ENCODE measurements around the gene KRTAP4-12.
"Not testable (repeated sequence)": the region's sequence is repeated elsewhere in the genome, so short reads cannot be mapped to it uniquely, and the experiment has no call there.

KRTAP4-12 gene

DNA sequence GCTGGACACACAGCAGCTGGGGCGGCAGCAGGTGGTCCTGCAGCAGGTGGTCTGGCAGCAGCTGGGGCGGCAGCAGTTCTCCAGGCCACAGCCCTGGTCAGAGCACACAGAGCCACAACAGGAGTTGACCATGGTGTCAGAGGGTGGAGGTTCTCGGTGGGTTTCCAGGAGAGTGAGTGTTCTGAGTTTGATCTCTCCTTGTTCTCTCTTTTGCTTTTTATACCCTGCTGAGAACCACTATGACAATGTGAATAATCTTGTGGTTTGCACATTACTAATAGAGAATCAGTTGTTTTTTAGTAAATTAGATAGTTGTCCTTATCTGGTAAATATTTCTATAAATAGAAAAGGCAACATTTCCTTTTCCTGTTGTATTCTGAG, at the start of gene KRTAP4-12:
KRTAP4-12 (minus strand) TSS at position 192 of the 381 bp plus-strand sequence; CDS start at position 132, 60 bp downstream.
- not testable (repeated sequence) for DNase-seq (ENCODE audit: low read depth in 2 of 2)

DNA sequence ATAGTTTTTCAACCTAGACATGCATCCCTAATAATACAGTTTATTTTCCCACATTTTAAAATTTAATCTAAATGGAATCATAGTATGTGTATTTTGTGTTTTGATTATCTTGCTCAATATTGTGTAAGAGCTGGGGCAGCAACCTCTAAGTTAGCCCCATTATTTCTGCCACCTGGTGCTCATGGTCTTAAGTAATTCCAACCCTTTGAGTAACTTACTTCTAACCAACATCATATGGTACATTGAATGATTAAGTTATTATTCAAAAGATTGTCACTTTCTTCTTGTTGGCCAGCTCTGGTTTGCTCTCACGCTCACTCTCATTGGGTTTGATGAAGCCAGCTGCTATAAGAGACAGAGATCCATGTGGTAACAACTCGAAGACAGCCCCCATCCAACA, 47.9 kb upstream of the KRTAP4-12 start:
- DNase-seq (ENCODE audit: low read depth in 2 of 2): no peak

DNA sequence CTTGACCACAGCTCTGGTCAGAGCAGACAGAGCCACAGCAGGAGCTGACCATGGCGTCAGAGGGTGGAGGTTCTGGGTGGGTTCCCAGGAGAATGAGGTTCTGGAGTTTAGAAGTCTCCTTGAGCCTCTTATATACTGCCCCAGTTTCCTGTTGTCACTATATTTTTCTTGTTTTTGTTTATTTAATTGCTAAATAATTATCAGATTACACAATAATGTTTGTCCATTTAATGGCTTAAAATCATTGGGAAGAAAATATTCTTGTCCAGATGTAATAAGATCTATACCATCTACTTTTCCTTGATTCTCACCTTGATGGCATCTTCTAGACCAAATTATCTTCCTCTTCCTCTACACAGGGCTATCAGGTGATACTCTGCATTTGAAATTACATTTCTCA, 44.1 kb upstream of the KRTAP4-12 start, which contains the start of gene KRTAP4-3:
KRTAP4-3 (minus strand) TSS at position 101 of the 400 bp plus-strand sequence; CDS start at position 52, 49 bp downstream.
- DNase-seq (ENCODE audit: low read depth in 2 of 2): no peak

DNA sequence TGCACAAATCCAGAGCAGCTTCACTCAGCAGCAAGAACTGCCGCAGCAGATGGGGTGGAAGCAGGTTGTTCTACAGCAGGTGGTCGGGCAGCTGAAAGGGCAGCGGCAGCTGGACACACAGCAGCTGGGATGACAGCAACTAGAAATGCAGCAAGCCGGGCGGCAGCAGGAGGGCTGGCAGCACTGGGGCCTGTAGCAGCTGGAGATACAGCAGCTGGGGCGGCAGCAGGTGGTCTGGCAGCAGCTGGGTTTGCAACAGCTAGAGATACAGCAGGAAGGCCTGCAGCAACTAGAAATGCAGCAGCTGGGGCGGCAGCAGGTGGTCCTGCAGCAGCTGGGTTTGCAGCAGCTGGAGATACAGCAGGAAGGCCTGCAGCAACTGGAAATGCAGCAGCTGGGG, 43.6 kb upstream of the KRTAP4-12 start:
- DNase-seq (ENCODE audit: low read depth in 2 of 2): no peak

DNA sequence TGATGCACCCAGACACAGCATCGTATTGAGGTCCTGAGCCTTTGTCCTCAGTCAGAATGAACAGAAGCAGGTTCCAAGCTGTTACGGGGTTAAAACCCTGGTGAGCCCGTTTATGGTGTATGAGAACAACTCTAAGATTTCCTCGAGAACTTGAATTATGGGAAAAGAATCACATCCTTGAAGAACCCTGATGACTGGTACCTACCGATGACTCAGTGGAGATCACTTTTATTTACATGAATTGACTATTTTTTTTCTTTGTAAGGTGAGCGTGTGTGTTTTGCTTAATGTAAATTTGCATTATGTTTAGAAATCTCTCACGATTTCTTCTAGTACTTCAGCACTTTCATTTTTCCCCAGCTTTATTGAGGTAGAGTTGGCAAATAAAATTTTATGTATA, 39.8 kb upstream of the KRTAP4-12 start:
- no peak for DNase-seq (ENCODE audit: low read depth in 2 of 2)

DNA sequence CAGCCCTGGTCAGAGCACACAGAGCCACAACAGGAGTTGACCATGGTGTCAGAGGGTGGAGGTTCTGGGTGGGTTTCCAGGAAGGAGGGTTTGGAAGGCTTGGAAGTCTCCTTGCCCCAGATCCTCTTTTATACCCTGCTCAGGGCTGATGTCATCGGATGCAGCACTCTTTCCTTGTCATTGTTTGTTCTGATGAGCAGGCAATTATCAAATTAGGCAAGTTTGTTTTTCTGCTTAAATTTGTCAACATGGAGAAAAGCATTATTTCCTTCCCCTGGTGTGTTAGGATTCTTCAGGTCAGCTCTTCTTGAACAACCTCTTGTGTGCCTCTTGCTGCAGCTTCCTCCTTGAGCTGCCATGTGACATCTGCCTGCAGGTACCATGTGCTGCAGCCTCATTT, 36.7 kb upstream of the KRTAP4-12 start, which contains the start of gene KRTAP4-4:
KRTAP4-4 (minus strand) TSS at position 101 of the 400 bp plus-strand sequence; CDS start at position 44, 57 bp downstream.
- DNase-seq (ENCODE audit: low read depth in 2 of 2): no peak

DNA sequence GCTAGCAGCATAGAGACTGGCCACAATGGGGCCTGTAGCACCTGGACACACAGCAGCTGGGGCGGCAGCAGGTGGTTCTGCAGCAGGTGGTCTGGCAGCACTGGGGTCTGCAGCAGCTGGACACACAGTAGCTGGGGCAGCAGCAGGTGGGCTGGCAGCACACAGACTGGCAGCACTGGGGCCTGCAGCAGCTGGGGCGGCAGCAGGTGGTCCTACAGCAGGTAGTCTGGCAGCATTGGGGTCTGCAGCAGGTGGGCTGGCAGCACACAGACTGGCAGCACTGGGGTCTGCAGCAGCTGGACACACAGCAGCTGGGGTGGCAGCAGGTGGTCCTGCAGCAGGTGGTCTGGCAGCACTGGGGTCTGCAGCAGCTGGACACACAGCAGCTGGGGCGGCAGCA, 36.2 kb upstream of the KRTAP4-12 start:
- not testable (repeated sequence) for DNase-seq (ENCODE audit: low read depth in 2 of 2)

DNA sequence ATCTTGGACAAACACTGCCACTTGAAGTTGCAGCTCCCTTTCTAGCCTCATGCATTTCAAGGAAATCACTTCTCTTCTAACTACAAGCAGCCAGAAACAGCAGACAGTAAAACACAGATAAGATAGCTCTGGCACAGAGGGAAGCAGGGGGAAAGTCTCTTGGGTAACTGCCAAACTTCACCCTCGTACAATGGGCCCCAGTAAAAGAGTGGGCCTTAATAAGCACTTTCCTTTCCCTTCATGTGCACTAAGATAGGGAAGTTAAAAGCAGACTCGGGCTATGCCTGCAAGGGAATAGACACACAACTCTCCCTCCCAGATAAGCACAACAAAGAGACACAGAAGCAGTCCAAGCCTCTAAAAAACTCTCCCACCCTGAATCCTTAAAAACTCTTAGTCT, 29.9 kb upstream of the KRTAP4-12 start:
- DNase-seq (ENCODE audit: low read depth in 2 of 2): no peak

DNA sequence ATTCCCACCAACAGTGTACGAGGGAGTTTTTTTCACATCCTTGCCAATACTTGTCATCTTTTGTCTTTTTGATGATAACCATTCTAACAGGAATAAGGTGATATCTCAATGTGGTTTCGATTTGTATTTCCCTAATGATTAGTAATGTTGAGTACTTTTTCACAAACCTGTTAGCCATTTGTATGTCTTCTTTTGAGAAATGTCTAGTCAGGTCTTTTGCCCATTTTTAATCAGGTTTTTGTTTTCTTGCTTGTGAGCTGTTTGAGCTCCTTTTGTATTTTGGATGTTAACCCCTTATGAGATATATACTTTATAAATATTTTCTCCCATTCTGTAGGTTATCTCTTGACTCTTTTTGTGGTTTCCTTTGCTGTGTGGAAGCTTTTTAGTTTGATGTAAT, 27.5 kb upstream of the KRTAP4-12 start:
- no peak for DNase-seq (ENCODE audit: low read depth in 2 of 2)

DNA sequence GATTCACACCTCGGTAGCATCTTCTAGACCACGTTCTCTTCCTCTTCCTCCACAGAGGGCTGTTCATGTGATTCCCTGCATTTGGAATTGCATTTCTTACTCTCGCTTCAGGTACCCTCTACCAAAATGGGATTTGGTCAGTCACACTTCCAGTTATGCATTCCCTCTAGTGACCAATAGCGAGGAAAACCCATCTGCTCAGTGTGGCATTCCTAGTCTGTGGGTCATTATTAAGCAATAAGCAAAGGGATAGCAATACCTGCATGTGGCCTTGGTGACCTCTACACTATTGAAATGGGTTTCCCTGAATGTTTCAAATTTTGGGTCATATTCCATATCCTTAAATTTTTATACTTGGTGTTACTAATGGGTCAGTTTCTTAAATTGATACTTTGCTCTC, 26.0 kb upstream of the KRTAP4-12 start:
- no peak for DNase-seq (ENCODE audit: low read depth in 2 of 2)

DNA sequence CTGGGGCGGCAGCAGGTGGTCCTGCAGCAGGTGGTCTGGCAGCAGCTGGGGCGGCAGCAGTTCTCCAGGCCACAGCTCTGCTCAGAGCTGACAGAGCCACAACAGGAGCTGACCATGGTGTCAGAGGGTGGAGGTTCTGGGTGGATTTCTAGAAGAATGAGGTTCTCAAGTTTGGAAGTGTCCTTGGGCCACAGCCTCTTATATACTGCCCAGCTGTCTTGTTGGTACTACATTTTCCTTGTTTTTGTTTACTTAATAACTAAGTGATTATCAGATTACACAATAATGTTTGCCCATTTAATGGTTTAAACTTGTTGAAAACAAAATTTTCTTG, 25.6 kb upstream of the KRTAP4-12 start, which contains the start of gene KRTAP4-5:
KRTAP4-5 (minus strand) TSS at position 174 of the 334 bp plus-strand sequence; CDS start at position 116, 58 bp downstream.
- DNase-seq (ENCODE audit: low read depth in 2 of 2): no peak

DNA sequence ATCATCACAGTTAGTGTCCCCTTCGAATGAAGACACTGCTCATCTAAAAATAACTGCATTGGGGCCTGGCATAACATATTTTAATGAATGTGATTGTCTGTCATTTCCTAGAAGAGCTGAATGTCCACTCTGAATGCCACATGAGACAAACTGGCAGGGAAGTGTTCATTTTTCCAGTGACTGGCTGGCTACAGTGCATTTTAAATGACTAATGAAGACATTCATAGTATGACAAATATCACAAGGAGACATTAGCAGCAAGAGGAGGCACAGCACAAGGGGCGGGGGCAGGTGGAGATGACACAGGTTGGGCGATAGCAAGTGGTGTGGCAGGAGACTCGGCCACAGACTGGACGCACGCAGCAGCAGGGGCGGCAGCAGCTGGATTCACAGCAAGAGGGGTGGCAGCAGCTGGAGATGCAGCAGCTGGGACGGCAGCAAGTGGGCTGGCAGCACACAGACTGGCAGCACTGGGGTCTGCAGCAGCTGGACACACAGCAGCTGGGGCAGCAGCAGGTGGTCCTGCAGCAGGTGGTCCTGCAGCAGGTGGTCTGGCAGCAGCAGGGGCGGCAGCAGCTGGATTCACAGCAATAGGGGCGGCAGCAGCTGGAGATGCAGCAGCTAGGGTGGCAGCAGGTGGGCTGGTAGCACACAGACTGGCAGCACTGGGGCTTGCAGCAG, 25.1 kb upstream of the KRTAP4-12 start:
- DNase-seq (ENCODE audit: low read depth in 2 of 2): not testable (repeated sequence)

DNA sequence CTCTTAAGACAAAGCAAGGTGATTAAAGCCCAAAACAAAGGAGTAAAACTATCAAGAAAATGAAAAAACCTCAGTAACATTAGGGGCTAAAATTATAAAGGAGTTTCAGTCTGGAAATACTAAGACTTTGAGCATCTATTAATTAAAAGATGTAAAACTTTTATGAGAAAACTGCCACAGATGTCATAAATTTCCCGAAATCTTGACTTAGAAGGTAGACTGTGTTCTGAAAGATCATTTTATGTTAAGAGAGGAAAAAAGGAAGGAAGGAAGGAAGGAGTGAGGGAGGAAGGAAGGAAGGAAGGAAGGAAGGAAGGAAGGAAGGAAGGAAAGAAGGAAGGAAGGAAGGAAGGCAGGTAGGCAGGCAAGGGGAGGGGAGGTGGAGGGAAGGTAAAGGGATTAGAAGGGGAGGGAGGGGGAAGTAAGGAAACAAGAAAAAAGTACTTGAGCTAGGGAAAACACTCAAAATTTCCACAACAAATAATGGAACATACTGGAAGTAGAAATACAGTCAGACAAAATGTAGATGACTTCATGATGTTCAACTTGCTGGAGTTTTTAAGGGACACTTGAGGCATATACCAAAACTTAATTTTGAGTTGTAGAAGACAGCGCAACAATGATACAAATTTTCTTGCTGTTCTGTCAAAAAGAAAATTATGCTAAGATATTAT, 23.7 kb upstream of the KRTAP4-12 start:
- DNase-seq (ENCODE audit: low read depth in 2 of 2): no peak

DNA sequence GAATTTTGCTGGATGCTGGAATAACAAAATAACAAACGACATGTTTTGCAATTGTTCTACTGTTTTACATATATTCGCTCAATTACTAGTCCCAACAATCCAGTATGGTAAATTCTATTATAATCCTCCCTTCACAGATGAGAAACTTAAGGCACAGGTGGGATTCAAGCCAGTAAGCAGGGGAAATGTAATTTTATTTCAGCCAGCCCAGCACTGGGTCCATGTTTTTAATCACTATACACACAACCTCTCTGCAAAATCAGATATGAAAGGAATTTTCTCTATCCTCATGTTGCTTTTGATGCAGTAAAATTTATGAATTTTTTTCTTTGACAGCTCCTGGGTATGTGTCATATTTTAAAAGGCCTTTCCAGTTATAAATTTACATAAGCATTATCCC, 21.3 kb upstream of the KRTAP4-12 start:
- DNase-seq (ENCODE audit: low read depth in 2 of 2): no peak

DNA sequence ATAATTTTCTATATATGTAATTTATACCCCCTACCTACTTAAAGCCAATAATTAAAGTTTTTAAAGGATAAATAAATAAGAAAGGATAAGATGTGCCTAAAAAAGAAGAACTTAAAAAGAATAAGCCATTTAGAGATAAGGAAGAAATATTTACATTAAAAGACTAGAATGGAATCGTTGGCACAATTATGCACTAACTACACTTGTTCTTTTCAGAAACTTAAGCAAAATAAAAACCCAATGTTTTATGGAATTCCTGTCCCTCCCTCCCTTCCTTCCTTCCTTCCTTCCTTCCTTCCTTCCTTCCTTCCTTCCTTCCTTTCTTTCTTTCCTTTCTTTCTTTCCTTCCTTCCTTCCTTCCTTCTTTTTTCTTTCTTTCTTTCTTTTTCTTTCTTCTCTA, 20.9 kb upstream of the KRTAP4-12 start:
- DNase-seq (ENCODE audit: low read depth in 2 of 2): no peak

DNA sequence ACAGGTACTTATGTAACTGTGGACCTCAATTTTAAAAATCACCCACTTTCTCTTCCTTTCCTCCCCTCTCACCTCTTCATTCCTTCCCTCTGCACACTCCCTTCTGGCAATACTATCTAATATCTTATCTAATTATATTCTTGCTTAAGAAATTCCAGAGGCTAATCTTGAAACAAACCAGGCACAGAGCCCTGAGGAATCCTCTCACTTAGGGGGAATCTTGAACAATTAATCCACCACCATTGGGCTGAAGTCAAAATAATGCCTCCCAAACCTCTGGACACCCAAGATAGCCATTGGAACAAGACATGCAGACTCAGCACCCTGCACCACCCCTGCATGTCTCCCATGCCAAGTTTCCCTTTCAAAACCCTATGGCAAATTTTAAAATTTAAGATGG, 17.4 kb upstream of the KRTAP4-12 start:
- DNase-seq (ENCODE audit: low read depth in 2 of 2): no peak

DNA sequence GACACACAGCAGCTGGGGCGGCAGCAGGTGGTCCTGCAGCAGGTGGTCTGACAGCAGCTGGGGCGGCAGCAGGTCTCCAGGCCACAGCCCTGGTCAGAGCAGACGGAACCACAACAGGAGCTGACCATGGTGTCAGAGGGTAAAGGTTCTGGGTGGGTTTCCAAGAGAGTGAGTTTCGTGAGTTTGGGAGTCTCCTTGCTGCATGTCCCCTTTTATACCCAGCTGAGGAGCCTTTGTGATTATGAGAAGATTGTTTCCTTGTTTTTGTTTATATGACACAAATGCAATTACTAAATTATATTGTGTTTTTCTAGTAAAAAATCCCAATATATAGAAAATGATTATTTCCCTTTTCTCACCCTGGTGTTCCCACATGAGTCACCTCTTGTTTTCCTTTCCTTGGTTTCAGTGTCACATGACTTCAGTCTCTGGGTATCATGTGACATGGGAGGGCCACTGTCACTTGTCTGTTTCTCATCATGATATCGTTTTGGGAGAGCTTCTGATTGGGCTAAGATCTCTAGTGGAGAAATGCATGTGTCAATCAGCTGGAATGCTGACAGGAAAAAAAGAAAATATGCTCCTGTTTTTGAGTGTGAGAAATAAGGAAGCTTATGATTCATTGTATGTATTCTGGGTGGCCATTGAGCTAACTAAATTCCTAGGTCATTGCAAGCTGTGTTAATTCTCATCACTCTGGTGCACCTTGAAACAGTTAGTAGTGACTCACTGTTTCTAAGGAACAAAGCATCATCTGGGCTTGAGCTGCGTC, 16.6 kb upstream of the KRTAP4-12 start, which contains the start of gene KRTAP4-6:
KRTAP4-6 (minus strand) TSS at position 185 of the 772 bp plus-strand sequence; CDS start at position 128, 57 bp downstream.
- DNase-seq (ENCODE audit: low read depth in 2 of 2): no peak

DNA sequence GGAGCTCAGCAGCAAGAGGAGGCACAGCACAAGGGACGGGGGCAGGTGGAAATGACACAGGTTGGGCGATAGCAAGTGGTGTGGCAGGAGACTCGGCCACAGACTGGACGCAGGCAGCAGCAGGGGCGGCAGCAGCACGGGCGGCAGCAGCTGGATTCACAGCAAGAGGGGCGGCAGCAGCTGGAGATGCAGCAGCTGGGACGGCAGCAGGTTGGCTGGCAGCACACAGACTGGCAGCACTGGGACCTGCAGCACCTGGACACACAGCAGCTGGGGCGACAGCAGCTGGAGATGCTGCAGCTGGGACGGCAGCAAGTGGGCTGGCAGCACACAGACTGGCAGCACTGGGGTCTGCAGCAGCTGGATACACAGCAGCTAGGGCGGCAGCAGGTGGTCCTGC, 15.9 kb upstream of the KRTAP4-12 start:
- not testable (repeated sequence) for DNase-seq (ENCODE audit: low read depth in 2 of 2)

DNA sequence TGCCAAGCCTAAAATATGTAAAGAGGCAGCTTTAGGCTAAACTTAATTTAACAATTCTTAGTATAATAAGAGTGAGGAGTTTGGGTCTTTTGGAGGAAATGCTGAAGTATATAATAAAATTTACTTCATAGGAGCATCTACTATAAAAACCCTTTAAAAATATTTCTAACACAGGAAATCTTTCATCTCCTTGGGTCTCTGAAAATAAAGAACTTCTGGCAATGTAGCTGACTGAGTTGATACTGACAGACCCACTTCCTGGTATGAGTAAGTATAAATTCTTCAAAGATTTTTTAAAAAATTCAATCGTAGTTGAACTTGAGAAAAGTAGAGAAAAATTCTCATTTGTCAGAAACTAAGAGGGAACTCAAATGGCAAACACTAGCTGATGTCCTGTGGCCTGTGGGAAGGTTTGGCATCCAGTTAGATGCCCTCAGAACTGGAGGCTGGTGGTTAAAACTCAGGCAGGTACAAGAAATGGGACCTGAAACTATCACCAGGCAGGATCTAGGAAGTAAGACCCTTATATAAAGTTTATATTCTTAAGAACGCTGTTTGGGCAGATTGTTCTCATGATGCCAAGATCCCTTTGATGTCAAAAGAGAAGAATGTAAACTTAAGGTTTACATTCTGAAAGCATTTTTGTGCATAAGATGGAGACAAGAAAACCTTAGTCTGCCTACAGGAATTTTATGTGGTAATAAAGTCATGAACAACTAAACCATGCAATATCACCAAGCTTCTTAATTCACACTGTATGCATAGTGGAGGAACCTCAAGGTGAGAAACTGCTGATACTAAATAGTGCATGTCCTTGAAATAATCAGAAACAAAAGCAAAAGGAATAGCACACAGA, 10.1 kb upstream of the KRTAP4-12 start:
- no peak for DNase-seq (ENCODE audit: low read depth in 2 of 2)

DNA sequence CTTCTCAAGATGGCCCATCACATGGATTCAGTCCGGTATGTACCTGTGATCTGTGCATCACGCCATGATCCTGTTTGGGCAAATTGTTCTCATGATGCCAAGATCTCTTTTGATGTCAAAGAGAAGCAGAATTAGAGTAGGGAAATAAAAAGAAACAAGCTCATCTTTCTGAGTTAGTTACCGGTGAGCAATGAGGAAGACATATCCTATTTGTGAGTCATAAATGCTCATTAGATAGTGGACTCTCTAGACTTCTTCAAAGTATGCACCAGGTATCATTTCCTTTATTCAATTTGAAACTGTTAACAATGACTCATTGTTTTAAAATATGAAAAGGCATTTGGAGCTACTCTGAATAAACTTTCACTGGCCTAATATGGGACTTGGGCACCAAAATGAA, 8.0 kb upstream of the KRTAP4-12 start:
- DNase-seq (ENCODE audit: low read depth in 2 of 2): no peak

DNA sequence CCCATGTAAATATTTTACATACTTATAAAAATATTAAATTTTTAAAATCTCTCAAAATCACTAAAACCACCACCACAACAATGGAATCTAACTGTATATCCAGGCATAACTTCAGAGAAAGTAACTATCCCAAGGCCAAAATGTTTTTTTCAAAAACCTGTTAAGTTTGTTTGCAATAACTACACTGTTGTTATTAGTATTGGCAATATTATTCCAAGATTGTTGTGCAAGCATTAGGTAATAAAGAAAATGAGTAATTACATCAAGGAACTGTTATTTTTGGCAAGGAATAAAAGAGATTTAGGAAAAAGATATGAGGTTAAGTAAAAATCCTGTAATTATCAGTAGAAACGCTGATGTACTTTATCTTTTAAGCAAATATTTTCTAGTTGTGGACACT, 3.4 kb upstream of the KRTAP4-12 start:
- no peak for DNase-seq (ENCODE audit: low read depth in 2 of 2)

Measured in activated CD8-positive, alpha-beta memory T cell treated with anti-CD3 and anti-CD28 coated beads for 4 hours (primary cell).